ENCODE results near the gene IL17C.
A peak's percentile ranks its signal among the peaks of the same experiment; 100 is the strongest.

IL17C gene

GRCh38 chr16:88651276-88651988, 13.1 kb downstream of the IL17C start:
- peak overlapping the region; percentile 97 for H3K4me3 ChIP-seq (ENCODE audit: low read depth, low read length)
- TF ChIP-seq CTCF (IDR thresholded peaks at IDR 0.05; ENCODE audit: borderline replicate concordance, insufficient read depth, low read depth, low read length), result no peak

- peak overlapping the region; percentile 48 for H3K4me3 ChIP-seq (ENCODE audit: low read depth, low read length)
- no peak for TF ChIP-seq CTCF (IDR thresholded peaks at IDR 0.05; ENCODE audit: borderline replicate concordance, insufficient read depth, low read depth, low read length)
Measured at GRCh38 chr16:88651989-88652761, 13.8 kb downstream of the IL17C start.

- no peak for TF ChIP-seq CTCF (IDR thresholded peaks at IDR 0.05; ENCODE audit: borderline replicate concordance, insufficient read depth, low read depth, low read length)
- H3K4me3 ChIP-seq (ENCODE audit: low read depth, low read length), result no peak overlapping the region
Measured at GRCh38 chr16:88652762-88653063, 14.3 kb downstream of the IL17C start.

GRCh38 chr16:88653101-88653500, 14.7 kb downstream of the IL17C start:
- TF ChIP-seq CTCF (IDR thresholded peaks at IDR 0.05; ENCODE audit: borderline replicate concordance, insufficient read depth, low read depth, low read length), result no peak
- H3K4me3 ChIP-seq (ENCODE audit: low read depth, low read length), result no peak overlapping the region

- TF ChIP-seq CTCF (IDR thresholded peaks at IDR 0.05; ENCODE audit: borderline replicate concordance, insufficient read depth, low read depth, low read length), result no peak
- no peak overlapping the region for H3K4me3 ChIP-seq (ENCODE audit: low read depth, low read length)
Measured at GRCh38 chr16:88653596-88654362, 15.4 kb downstream of the IL17C start.

GRCh38 chr16:88654363-88655052, 16.1 kb downstream of the IL17C start:
- H3K4me3 ChIP-seq (ENCODE audit: low read depth, low read length), result no peak overlapping the region
- TF ChIP-seq CTCF (IDR thresholded peaks at IDR 0.05; ENCODE audit: borderline replicate concordance, insufficient read depth, low read depth, low read length), result no peak

All from GM12875 (cell line).